Measurements from ENCODE around the gene KLHL36.
"Not testable (repeated sequence)": the region's sequence is repeated elsewhere in the genome, so short reads cannot be mapped to it uniquely, and the experiment has no call there.

GRCh38 chr16:84620913-84621312 is 27.4 kb upstream of the KLHL36 start:
- not testable (repeated sequence) for TF ChIP-seq CTCF, POLR2A (IDR thresholded peaks at IDR 0.05)

All from right lobe of liver (tissue), 4 donors.